HepG2 (cell line): ENCODE results near the gene TSLP.

Experiments
- ISX ChIP-seq: sonication (generic); formaldehyde crosslinking; conservative IDR thresholded peaks from 2 replicates; pipeline ENCODE4 v1.5.0; 2020; ENCODE audit warnings: missing genetic modification reagents
- MAFK ChIP-seq, 2 experiments: IDR thresholded peaks in 1 of 2; conservative IDR thresholded peaks in 1 of 2; 2 replicates each; pipeline ENCODE4 v1.6.1; 2011; ENCODE audit warnings: improper control_type of control experiment in 2 of 2, low read length in 2 of 2
- RARG ChIP-seq: sonication (generic); formaldehyde crosslinking; IDR thresholded peaks from 2 replicates; pipeline ENCODE4 v1.4.0; 2020; ENCODE audit warnings: low read depth, mild to moderate bottlenecking, missing genetic modification reagents
- RFX5 ChIP-seq: IDR thresholded peaks from 2 replicates; pipeline ENCODE4 v1.6.1; 2011; ENCODE audit warnings: low read depth, low read length, improper control_type of control experiment
- ZBTB8A ChIP-seq: sonication (generic); formaldehyde crosslinking; IDR thresholded peaks from 2 replicates; pipeline ENCODE4 v1.4.0; 2020; ENCODE audit warnings: mild to moderate bottlenecking, low read depth, missing genetic modification reagents, borderline replicate concordance
- ZNF768 ChIP-seq: sonication (generic); formaldehyde crosslinking; IDR thresholded peaks from 2 replicates; pipeline ENCODE4 v1.4.0; 2020; ENCODE audit warnings: missing genetic modification reagents
- TF ChIP-seq, protein P1 (sequence below): sonication (generic); formaldehyde crosslinking; IDR thresholded peaks from 2 replicates; pipeline ENCODE4 v1.5.0; 2020; ENCODE audit warnings: mild to moderate bottlenecking, missing genetic modification reagents, moderate library complexity
- TF ChIP-seq, protein P2 (sequence below): sonication (generic); formaldehyde crosslinking; conservative IDR thresholded peaks from 2 replicates; pipeline ENCODE4 v1.8.0; 2022; ENCODE audit warnings: mild to moderate bottlenecking, moderate library complexity, missing genetic modification reagents
- TF ChIP-seq, protein P3 (sequence below): sonication (generic); formaldehyde crosslinking; IDR thresholded peaks from 2 replicates; pipeline ENCODE4 v1.5.1; 2020; ENCODE audit warnings: missing genetic modification reagents, mild to moderate bottlenecking, borderline replicate concordance
- TF ChIP-seq, protein P4 (sequence below): sonication (generic); formaldehyde crosslinking; IDR thresholded peaks from 2 replicates; pipeline ENCODE4 v1.8.1; 2023; ENCODE audit warnings: mild to moderate bottlenecking, inconsistent platforms, moderate library complexity, missing genetic modification reagents, borderline replicate concordance

DNA sequence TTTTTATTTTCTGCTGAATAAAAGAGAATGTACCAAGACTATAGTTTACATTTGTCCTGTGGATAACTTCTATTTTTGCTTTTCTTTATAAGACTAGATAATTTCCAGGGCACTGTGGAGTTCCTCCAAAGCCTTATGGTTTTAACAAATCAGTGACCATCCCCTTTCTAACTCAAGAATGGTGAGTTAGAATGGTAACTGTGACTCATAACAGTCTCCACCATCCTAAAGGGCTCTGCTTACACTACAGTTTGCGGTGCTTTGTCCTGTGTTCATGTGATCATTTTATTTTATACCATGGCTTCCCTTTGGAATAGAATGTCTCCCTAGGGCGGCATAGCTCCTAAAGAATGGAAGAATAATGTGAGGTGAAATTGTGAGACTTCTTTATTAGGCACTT, 50.9 kb downstream of the TSLP start:
- TF ChIP-seq ZNF768 (CRISPR knock-in tag), result no peak
- TF ChIP-seq ISX (CRISPR knock-in tag), result no peak
- no peak for TF ChIP-seq ZBTB8A
- TF ChIP-seq, protein P1, sequence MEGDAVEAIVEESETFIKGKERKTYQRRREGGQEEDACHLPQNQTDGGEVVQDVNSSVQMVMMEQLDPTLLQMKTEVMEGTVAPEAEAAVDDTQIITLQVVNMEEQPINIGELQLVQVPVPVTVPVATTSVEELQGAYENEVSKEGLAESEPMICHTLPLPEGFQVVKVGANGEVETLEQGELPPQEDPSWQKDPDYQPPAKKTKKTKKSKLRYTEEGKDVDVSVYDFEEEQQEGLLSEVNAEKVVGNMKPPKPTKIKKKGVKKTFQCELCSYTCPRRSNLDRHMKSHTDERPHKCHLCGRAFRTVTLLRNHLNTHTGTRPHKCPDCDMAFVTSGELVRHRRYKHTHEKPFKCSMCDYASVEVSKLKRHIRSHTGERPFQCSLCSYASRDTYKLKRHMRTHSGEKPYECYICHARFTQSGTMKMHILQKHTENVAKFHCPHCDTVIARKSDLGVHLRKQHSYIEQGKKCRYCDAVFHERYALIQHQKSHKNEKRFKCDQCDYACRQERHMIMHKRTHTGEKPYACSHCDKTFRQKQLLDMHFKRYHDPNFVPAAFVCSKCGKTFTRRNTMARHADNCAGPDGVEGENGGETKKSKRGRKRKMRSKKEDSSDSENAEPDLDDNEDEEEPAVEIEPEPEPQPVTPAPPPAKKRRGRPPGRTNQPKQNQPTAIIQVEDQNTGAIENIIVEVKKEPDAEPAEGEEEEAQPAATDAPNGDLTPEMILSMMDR (CRISPR knock-in tag), result no peak
- no peak for TF ChIP-seq RARG (CRISPR knock-in tag)
- no peak for TF ChIP-seq MAFK (conservative IDR thresholded peaks at IDR 0.05 in 1 of 2, IDR thresholded peaks at IDR 0.05 in 1 of 2; ENCODE audit: low read length in 2 of 2)
- TF ChIP-seq, protein P2, sequence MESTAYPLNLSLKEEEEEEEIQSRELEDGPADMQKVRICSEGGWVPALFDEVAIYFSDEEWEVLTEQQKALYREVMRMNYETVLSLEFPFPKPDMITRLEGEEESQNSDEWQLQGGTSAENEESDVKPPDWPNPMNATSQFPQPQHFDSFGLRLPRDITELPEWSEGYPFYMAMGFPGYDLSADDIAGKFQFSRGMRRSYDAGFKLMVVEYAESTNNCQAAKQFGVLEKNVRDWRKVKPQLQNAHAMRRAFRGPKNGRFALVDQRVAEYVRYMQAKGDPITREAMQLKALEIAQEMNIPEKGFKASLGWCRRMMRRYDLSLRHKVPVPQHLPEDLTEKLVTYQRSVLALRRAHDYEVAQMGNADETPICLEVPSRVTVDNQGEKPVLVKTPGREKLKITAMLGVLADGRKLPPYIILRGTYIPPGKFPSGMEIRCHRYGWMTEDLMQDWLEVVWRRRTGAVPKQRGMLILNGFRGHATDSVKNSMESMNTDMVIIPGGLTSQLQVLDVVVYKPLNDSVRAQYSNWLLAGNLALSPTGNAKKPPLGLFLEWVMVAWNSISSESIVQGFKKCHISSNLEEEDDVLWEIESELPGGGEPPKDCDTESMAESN (CRISPR knock-in tag), result no peak
- TF ChIP-seq, protein P3, sequence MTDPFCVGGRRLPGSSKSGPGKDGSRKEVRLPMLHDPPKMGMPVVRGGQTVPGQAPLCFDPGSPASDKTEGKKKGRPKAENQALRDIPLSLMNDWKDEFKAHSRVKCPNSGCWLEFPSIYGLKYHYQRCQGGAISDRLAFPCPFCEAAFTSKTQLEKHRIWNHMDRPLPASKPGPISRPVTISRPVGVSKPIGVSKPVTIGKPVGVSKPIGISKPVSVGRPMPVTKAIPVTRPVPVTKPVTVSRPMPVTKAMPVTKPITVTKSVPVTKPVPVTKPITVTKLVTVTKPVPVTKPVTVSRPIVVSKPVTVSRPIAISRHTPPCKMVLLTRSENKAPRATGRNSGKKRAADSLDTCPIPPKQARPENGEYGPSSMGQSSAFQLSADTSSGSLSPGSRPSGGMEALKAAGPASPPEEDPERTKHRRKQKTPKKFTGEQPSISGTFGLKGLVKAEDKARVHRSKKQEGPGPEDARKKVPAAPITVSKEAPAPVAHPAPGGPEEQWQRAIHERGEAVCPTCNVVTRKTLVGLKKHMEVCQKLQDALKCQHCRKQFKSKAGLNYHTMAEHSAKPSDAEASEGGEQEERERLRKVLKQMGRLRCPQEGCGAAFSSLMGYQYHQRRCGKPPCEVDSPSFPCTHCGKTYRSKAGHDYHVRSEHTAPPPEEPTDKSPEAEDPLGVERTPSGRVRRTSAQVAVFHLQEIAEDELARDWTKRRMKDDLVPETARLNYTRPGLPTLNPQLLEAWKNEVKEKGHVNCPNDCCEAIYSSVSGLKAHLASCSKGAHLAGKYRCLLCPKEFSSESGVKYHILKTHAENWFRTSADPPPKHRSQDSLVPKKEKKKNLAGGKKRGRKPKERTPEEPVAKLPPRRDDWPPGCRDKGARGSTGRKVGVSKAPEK (CRISPR knock-in tag), result no peak
- TF ChIP-seq, protein P4, sequence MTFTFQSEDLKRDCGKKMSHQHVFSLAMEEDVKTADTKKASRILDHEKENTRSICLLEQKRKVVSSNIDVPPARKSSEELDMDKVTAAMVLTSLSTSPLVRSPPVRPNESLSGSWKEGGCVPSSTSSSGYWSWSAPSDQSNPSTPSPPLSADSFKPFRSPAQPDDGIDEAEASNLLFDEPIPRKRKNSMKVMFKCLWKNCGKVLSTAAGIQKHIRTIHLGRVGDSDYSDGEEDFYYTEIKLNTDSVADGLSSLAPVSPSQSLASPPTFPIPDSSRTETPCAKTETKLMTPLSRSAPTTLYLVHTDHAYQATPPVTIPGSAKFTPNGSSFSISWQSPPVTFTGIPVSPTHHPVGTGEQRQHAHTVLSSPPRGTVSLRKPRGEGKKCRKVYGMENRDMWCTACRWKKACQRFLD, result no peak
- TF ChIP-seq RFX5, result no peak
